GM12891 (cell line): ENCODE data around the gene MTX2.

Source experiments
- PAX5 ChIP-seq: IDR thresholded peaks from 2 replicates; pipeline ENCODE4 v1.6.1; 2011; ENCODE audit warnings: low read length, moderate library complexity, mild to moderate bottlenecking; ENCODE audit not compliant: insufficient read depth, severe bottlenecking
- POLR2A ChIP-seq: IDR thresholded peaks from 2 replicates; pipeline ENCODE4 v1.6.1; 2011; ENCODE audit warnings: low read depth, low read length, control low read depth
- POLR2AphosphoS5 ChIP-seq: IDR thresholded peaks from 2 replicates; pipeline ENCODE4 v1.6.1; 2011; ENCODE audit warnings: low read depth, low read length, control low read depth
- POU2F2 ChIP-seq: IDR thresholded peaks from 2 replicates; pipeline ENCODE4 v1.6.1; 2011; ENCODE audit warnings: low read depth, mild to moderate bottlenecking, control low read depth, low read length, moderate library complexity
- SPI1 ChIP-seq: IDR thresholded peaks from 2 replicates; pipeline ENCODE4 v1.6.1; 2011; ENCODE audit warnings: low read depth, low read length, control low read depth
- TAF1 ChIP-seq: IDR thresholded peaks from 2 replicates; pipeline ENCODE4 v1.6.1; 2011; ENCODE audit warnings: low read depth, low read length, control low read depth

GRCh38 chr2:176338395-176338794 lies 69.2 kb downstream of the MTX2 start:
- no peak for TF ChIP-seq POLR2AphosphoS5
- TF ChIP-seq TAF1 = no peak
- no peak for TF ChIP-seq POLR2A
- no peak for TF ChIP-seq SPI1
- TF ChIP-seq POU2F2 = no peak
- no peak for TF ChIP-seq PAX5
